CD4-positive, CD25-positive, alpha-beta regulatory T cell (primary cell): ENCODE measurements around the gene WNK2. TPM values are rescaled to one million over a fixed set of nuclear protein-coding genes. Genes with fewer than 3 reads are reported as not detected.
A peak's percentile ranks its signal among the peaks of the same experiment; 100 is the strongest.
"Not testable (repeated sequence)": the region's sequence is repeated elsewhere in the genome, so short reads cannot be mapped to it uniquely, and the experiment has no call there.

Experiments
- ATAC-seq, 2 donors: fragments of 150-1000 bp; cut with Tn5 transposase; one replicate each; pipeline ENCODE4 v1.10.0; 2021; ENCODE audit warnings: low read depth in 2 of 2, moderate number of reproducible peaks in 2 of 2, moderate library complexity in 1 of 2
- DNase-seq, 3 donors: peaks; one replicate each; pipeline versions ENCODE4 v3.0.0 to v3.0.0-alpha.2; 2012 to 2022; ENCODE audit warnings: mixed read lengths in 1 of 3
- H3K27ac ChIP-seq: one replicate; pipeline ENCODE4 v1.7.0; 2013; ENCODE audit warnings: mild to moderate bottlenecking, low read length; ENCODE audit not compliant: insufficient read depth, poor library complexity, severe bottlenecking
- H3K27me3 ChIP-seq: one replicate; pipeline ENCODE4 v1.7.0; 2013; ENCODE audit warnings: low read length; ENCODE audit not compliant: control insufficient read depth, insufficient read depth
- H3K36me3 ChIP-seq: one replicate; pipeline ENCODE4 v1.7.0; 2013; ENCODE audit warnings: mild to moderate bottlenecking, low read length, moderate library complexity; ENCODE audit not compliant: control insufficient read depth, insufficient read depth
- H3K4me1 ChIP-seq: 2 replicates; pipeline ENCODE4 v1.7.0; 2013; ENCODE audit warnings: mild to moderate bottlenecking, low read length; ENCODE audit not compliant: insufficient read depth, control insufficient read depth, poor library complexity, severe bottlenecking
- H3K4me3 ChIP-seq: one replicate; pipeline ENCODE4 v1.7.0; 2013; ENCODE audit warnings: low read depth, mild to moderate bottlenecking, low read length, moderate library complexity
- H3K9me3 ChIP-seq, 2 experiments: 1 replicate in 1 of 2; 2 replicates in 1 of 2; pipeline ENCODE4 v1.7.0; 2013; ENCODE audit warnings: low read length in 2 of 2, mild to moderate bottlenecking in 1 of 2, moderate library complexity in 1 of 2; ENCODE audit not compliant: control insufficient read depth in 2 of 2
- H3K27ac Mint-ChIP-seq, 3 donors: one replicate each; pipeline ENCODE4 v1.8.0; 2020 to 2022; ENCODE audit warnings: mild to moderate bottlenecking in 3 of 3, mixed read lengths in 3 of 3, moderate library complexity in 2 of 3
- H3K27me3 Mint-ChIP-seq: one replicate; pipeline ENCODE4 v1.8.0; 2022; ENCODE audit warnings: mild to moderate bottlenecking, mixed read lengths
- H3K36me3 Mint-ChIP-seq: one replicate; pipeline ENCODE4 v1.8.0; 2020; ENCODE audit warnings: mixed read lengths
- H3K4me1 Mint-ChIP-seq, 4 donors: one replicate each; pipeline ENCODE4 v1.8.0; 2020 to 2022; ENCODE audit warnings: mixed read lengths in 4 of 4, mild to moderate bottlenecking in 1 of 4
- H3K4me3 Mint-ChIP-seq, 4 donors: one replicate each; pipeline ENCODE4 v1.8.0; 2020 to 2022; ENCODE audit warnings: mild to moderate bottlenecking in 4 of 4, mixed read lengths in 4 of 4, moderate library complexity in 3 of 4
- H3K9me3 Mint-ChIP-seq, 7 donors: one replicate each; pipeline ENCODE4 v1.8.0; 2020 to 2022; ENCODE audit warnings: mixed read lengths in 7 of 7, mild to moderate bottlenecking in 3 of 7, moderate library complexity in 2 of 7
- polyA plus RNA-seq, 4 donors: library from polyadenylated mRNA; unstranded; fragments of 300-500 nt; fragmentation: Illumina TruSeq; gene quantifications; one replicate each; pipeline ENCODE4 v1.2.3, GENCODE V29; 2021
- total RNA-seq: library from RNA; stranded (reverse); gene quantifications from one replicate; pipeline ENCODE4 v1.2.3, GENCODE V29; 2022

WNK2 gene
- total and polyA plus RNA-seq, 5 donors from 2014 or later = 0.22 TPM; not detected in 4

- peaks cover 0 to 17% (median 2%) of the 10 kb centered on the region in 7 donors for H3K9me3 Mint-ChIP-seq
- H3K4me3 Mint-ChIP-seq = no peak overlapping the region
- Histone ChIP-seq H3K4me1 (no peaks in the 10 kb centered on the region), H3K36me3 (no peaks in the 10 kb centered on the region), H3K27ac (no peak overlapping the region), H3K4me3 (no peak overlapping the region), H3K27me3 (peaks cover 3% of the 10 kb centered on the region), H3K9me3 (peaks cover 9 to 10% of the 10 kb centered on the region in 2 experiments)
- ATAC-seq (no peak), DNase-seq (no peak)
- H3K27ac Mint-ChIP-seq = no peak overlapping the region
- H3K36me3 Mint-ChIP-seq = no peaks in the 10 kb centered on the region
- no peaks in the 10 kb centered on the region for H3K4me1 Mint-ChIP-seq
- H3K27me3 Mint-ChIP-seq = peaks cover 19% of the 10 kb centered on the region
Observed at GRCh38 chr9:93364734-93365426, 180.9 kb downstream of the WNK2 start.

DNA sequence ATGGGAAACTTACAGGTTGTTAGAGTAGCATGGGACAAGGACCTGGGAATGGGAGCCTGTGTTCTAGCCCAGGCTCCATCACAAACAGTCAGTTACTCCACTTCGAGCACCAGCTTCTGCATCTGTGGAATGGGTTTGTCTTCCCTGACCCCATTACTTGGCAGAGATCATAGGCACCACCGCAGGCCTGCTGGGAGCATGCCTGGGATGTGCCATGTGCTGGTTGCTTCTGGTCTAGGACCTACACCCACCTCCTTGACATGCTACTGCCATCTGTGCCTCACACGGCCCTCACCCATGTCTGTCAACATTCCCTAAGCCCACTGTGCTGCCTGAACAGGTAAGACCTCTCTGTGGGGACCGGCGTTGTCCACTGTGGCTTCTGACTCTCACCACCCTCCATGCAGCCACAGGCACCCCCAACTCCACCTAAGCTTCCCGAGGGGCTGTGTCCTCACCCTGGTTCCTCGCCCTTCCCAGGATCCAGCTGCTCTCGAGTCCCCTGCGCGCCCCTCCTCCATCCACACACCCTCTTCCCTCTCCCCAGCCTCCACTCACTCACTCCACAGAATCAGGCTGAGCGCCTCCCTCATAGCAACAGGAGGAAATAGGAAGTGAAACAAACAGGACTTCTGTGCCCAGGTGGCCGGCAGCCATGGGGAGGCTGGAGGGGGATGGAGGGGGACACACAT is 181.6 kb downstream of the WNK2 start:
- Histone ChIP-seq H3K27me3 (peaks cover 3% of the 10 kb centered on the region), H3K4me1 (no peaks in the 10 kb centered on the region), H3K9me3 (peaks cover 9% of the 10 kb centered on the region in 2 experiments), H3K36me3 (no peaks in the 10 kb centered on the region), H3K4me3 (no peak overlapping the region), H3K27ac (no peak overlapping the region)
- no peaks in the 10 kb centered on the region for H3K36me3 Mint-ChIP-seq
- ATAC-seq (no peak), DNase-seq (no peak)
- peaks cover 19% of the 10 kb centered on the region for H3K27me3 Mint-ChIP-seq
- peaks cover 0 to 11% (median 2%) of the 10 kb centered on the region in 7 donors for H3K9me3 Mint-ChIP-seq
- H3K4me1 Mint-ChIP-seq = no peaks in the 10 kb centered on the region
- H3K27ac Mint-ChIP-seq = no peak overlapping the region
- H3K4me3 Mint-ChIP-seq = no peak overlapping the region

DNA sequence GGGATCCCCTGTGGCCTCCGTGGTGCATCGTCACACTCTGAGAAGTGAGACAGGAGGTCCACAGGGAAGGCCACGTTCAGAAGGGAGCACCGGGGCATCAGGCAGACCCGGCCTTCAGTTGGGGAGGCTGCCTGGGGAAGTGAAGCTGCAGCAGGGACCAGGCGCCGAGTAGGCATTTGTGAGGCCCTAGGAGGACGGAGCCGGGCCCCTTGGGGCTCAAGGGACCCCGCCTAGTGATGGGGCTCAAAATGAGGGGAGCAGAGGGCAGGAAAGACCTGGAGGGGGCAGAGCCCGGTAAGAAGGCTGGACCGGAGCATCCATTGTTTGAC is 182.1 kb downstream of the WNK2 start:
- H3K27ac ChIP-seq = no peak overlapping the region
- DNase-seq (no peak), ATAC-seq (no peak)
- no peaks in the 10 kb centered on the region for H3K36me3 Mint-ChIP-seq
- peaks cover 19% of the 10 kb centered on the region for H3K27me3 Mint-ChIP-seq
- no peaks in the 10 kb centered on the region for H3K36me3 ChIP-seq
- no peaks in the 10 kb centered on the region for H3K4me1 Mint-ChIP-seq
- no peaks in the 10 kb centered on the region for H3K4me1 ChIP-seq
- peaks cover 3% of the 10 kb centered on the region for H3K27me3 ChIP-seq
- H3K9me3 ChIP-seq = peaks cover 8 to 9% of the 10 kb centered on the region in 2 experiments
- no peak overlapping the region for H3K4me3 Mint-ChIP-seq
- peak overlapping the region in 1 of 3 donors; percentile 78 for H3K27ac Mint-ChIP-seq
- peaks cover 0 to 10% (median 2%) of the 10 kb centered on the region in 7 donors for H3K9me3 Mint-ChIP-seq
- H3K4me3 ChIP-seq = no peak overlapping the region

- not testable (repeated sequence) for ATAC-seq, H3K9me3 Mint-ChIP-seq, H3K4me3 ChIP-seq, H3K4me1 ChIP-seq, H3K4me1 Mint-ChIP-seq, H3K27me3 ChIP-seq, H3K36me3 ChIP-seq, H3K9me3 ChIP-seq, DNase-seq, H3K36me3 Mint-ChIP-seq, H3K4me3 Mint-ChIP-seq, H3K27ac ChIP-seq
- Mint-ChIP-seq H3K27me3 (peaks cover 19% of the 10 kb centered on the region), H3K27ac (peak overlapping the region in 1 of 3 donors; percentile 78)
Observed at GRCh38 chr9:93366486-93366885, 182.5 kb downstream of the WNK2 start.

- no peaks in the 10 kb centered on the region for H3K4me1 ChIP-seq
- H3K27me3 Mint-ChIP-seq = peaks cover 28% of the 10 kb centered on the region
- H3K36me3 ChIP-seq = no peaks in the 10 kb centered on the region
- no peak for DNase-seq
- no peaks in the 10 kb centered on the region for H3K9me3 ChIP-seq
- no peak overlapping the region for H3K4me3 Mint-ChIP-seq
- H3K36me3 Mint-ChIP-seq = no peaks in the 10 kb centered on the region
- peaks cover 0 to 3% (median 0%) of the 10 kb centered on the region in 7 donors for H3K9me3 Mint-ChIP-seq
- no peak overlapping the region for H3K27ac Mint-ChIP-seq
- H3K4me1 Mint-ChIP-seq = no peaks in the 10 kb centered on the region
- peaks cover 7% of the 10 kb centered on the region for H3K27me3 ChIP-seq
- no peak overlapping the region for H3K27ac ChIP-seq
- no peak for ATAC-seq
- H3K4me3 ChIP-seq = no peak overlapping the region
Observed at GRCh38 chr9:93368437-93368836, 184.5 kb downstream of the WNK2 start.

DNA sequence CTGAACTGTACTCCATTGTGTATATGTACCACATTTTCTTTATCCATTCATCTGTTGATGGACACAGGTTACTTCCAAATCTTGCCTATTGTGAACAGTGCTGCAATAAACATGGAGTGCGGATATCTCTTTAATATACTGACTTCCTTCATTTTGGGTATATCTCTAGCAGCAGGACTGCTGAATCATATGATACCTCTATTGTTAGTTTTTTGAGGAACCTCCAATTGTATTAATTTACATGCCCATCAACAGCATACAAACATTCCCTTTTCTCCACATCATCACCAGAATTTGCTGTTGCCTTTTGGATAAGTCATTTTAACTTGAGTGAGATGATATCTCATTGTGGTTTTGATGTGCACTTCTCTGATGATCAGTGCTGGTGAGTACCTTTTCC is 185.7 kb downstream of the WNK2 start:
- Mint-ChIP-seq H3K9me3 (no peaks in the 10 kb centered on the region), H3K36me3 (no peaks in the 10 kb centered on the region), H3K27me3 (peaks cover 31% of the 10 kb centered on the region), H3K4me1 (peaks cover 0 to 2% (median 0%) of the 10 kb centered on the region in 4 donors), H3K4me3 (no peak overlapping the region), H3K27ac (no peak overlapping the region)
- Histone ChIP-seq H3K9me3 (no peaks in the 10 kb centered on the region), H3K4me1 (no peaks in the 10 kb centered on the region), H3K4me3 (no peak overlapping the region), H3K27me3 (peaks cover 4% of the 10 kb centered on the region), H3K36me3 (no peaks in the 10 kb centered on the region), H3K27ac (no peak overlapping the region)
- ATAC-seq (no peak), DNase-seq (no peak)

Other genes with a start within 250 kb of the WNK2 start
- gene FGD3, start 236.6 kb upstream of the WNK2 start, total RNA-seq = 188 TPM
- gene FGD3, start 236.6 kb upstream of the WNK2 start, polyA plus RNA-seq = 100 to 1,000 TPM in 1 of 4 donors, 10 to 100 TPM in 3; 71.6 to 105 (median 87.2) TPM
- 68.7 TPM for gene SUSD3, start 125.4 kb upstream of the WNK2 start, total RNA-seq
- gene SUSD3, start 125.4 kb upstream of the WNK2 start, polyA plus RNA-seq = 100 to 1,000 TPM; 187 to 229 (median 210) TPM
- gene CARD19, start 87.9 kb upstream of the WNK2 start, total RNA-seq = 60.0 TPM
- gene CARD19, start 87.9 kb upstream of the WNK2 start, polyA plus RNA-seq = 10 to 100 TPM; 64.8 to 89.1 (median 75.3) TPM
- 144 TPM for gene NINJ1, start 49.9 kb upstream of the WNK2 start, total RNA-seq
- 100 to 1,000 TPM in 1 of 4 donors, 10 to 100 TPM in 3; 68.5 to 104 (median 73.2) TPM for gene NINJ1, start 49.9 kb upstream of the WNK2 start, polyA plus RNA-seq